ENCODE measurements around the gene MAIP1. TPM values are rescaled to one million over a fixed set of nuclear protein-coding genes. Genes with fewer than 3 reads are reported as not detected.

The MAIP1 gene
- total RNA-seq, 1 experiment from 2014 or later: 31.8 TPM

GRCh38 chr2:199966405-199966804 is 11.0 kb downstream of the MAIP1 start:
- Histone ChIP-seq H3K36me3 (peaks cover 48% of the 10 kb centered on the region), H3K9me3 (replicated peaks) (no peaks in the 10 kb centered on the region), H3K27me3 (replicated peaks) (no peaks in the 10 kb centered on the region), H3K4me1 (replicated peaks) (no peaks in the 10 kb centered on the region), H3K4me3 (no peak overlapping the region), H3K27ac (no peak overlapping the region)
- no peak for DNase-seq (ENCODE audit: low read depth in 1 of 2, low spot score in 2 of 2)

- no peak overlapping the region for H3K27ac ChIP-seq
- H3K4me1 ChIP-seq (replicated peaks): no peaks in the 10 kb centered on the region
- no peaks in the 10 kb centered on the region for H3K9me3 ChIP-seq (replicated peaks)
- no peak for DNase-seq (ENCODE audit: low read depth in 1 of 2, low spot score in 2 of 2)
- H3K36me3 ChIP-seq: peaks cover 46% of the 10 kb centered on the region
- H3K4me3 ChIP-seq: no peak overlapping the region
- H3K27me3 ChIP-seq (replicated peaks): no peaks in the 10 kb centered on the region
Measured at GRCh38 chr2:199966976-199967375, 11.6 kb downstream of the MAIP1 start.

DNA sequence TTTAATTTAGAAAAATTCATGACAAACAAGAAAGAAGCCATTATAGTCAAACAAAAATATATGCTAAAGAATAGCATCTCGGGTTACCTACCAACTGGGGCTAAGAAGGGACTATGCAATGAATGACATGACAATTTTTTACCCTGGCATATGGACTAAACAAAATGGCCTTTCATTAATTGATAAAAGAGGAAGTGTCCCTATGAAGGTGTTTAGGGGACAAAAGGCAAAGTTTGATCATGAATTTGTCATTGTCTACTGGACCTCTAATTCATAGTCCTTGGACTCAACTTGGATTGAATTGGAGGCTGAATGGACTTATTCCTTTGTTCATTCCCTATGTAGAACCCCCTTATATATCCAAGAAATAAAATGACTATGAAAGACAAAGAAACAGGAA is 12.7 kb downstream of the MAIP1 start:
- no peak overlapping the region for H3K27ac ChIP-seq
- H3K9me3 ChIP-seq (replicated peaks): no peaks in the 10 kb centered on the region
- no peaks in the 10 kb centered on the region for H3K27me3 ChIP-seq (replicated peaks)
- no peak for DNase-seq (ENCODE audit: low read depth in 1 of 2, low spot score in 2 of 2)
- no peaks in the 10 kb centered on the region for H3K4me1 ChIP-seq (replicated peaks)
- peaks cover 39% of the 10 kb centered on the region for H3K36me3 ChIP-seq
- no peak overlapping the region for H3K4me3 ChIP-seq

DNA sequence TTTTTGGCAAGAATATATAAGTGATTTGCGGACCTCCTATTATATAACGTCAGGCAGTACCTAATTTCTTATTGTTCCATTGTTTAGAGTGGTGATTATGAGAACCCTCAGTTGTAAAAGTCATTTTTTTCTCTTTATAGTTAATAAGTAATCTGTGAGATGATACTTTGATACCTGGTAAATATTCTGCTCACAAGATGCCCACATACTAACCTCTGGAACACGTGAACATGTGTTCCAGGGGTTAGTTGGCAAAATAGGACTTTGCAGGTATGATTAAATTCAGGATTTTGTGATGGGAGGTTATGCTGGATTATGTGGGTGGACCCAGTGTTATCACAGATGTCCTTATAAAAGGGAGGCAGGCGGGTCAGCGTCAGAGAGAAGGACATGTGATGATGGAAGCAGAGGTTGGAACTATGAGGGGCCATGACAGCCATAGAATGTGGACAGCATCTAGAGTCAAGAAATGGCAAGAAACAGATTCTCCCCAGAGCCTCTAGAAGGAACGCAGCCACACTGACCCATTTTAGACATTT is 16.8 kb downstream of the MAIP1 start:
- Histone ChIP-seq H3K4me3 (no peak overlapping the region), H3K27me3 (replicated peaks) (no peaks in the 10 kb centered on the region), H3K4me1 (replicated peaks) (no peaks in the 10 kb centered on the region), H3K27ac (no peak overlapping the region), H3K36me3 (peaks cover 9% of the 10 kb centered on the region; the same call in 1 of the 2 replicates), H3K9me3 (replicated peaks) (no peaks in the 10 kb centered on the region)
- DNase-seq (ENCODE audit: low read depth in 1 of 2, low spot score in 2 of 2): no peak

DNA sequence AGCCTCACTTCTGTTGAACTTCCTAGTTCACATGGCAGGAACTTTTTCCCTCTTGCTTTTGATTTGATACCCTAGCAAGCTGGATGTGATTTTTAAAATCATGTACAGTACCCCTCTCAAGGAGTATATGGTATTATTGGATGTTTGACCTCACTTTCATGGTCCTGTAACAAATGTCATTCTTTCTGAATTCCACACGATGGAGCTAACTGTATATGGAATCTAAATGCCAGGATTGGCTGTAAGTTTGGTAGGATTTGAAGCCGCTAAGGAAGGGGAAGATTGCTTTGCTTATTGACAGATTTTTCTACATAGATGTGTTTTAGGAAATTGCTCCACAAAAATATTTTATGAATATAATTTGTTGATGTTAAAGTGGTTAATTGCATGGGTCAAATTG is 18.3 kb downstream of the MAIP1 start:
- Histone ChIP-seq H3K36me3 (0 out of 2 replicates have a peak, but pooled peaks cover 5% of the 10 kb centered on the region), H3K4me3 (no peak overlapping the region), H3K27me3 (replicated peaks) (no peaks in the 10 kb centered on the region), H3K4me1 (replicated peaks) (0 out of 2 replicates have a peak, but pooled peaks cover 5% of the 10 kb centered on the region), H3K9me3 (replicated peaks) (no peaks in the 10 kb centered on the region), H3K27ac (no peak overlapping the region)
- peak in 1 of 2 experiments; percentile 12 for DNase-seq (ENCODE audit: low read depth in 1 of 2, low spot score in 2 of 2)

- Histone ChIP-seq H3K4me1 (replicated peaks) (0 out of 2 replicates have a peak, but pooled peaks cover 5% of the 10 kb centered on the region), H3K27ac (no peak overlapping the region), H3K27me3 (replicated peaks) (no peaks in the 10 kb centered on the region), H3K9me3 (replicated peaks) (no peaks in the 10 kb centered on the region), H3K4me3 (no peak overlapping the region), H3K36me3 (0 out of 2 replicates have a peak, but pooled peaks cover 5% of the 10 kb centered on the region)
- no peak for DNase-seq (ENCODE audit: low read depth in 1 of 2, low spot score in 2 of 2)
Measured at GRCh38 chr2:199975273-199975895, 20.0 kb downstream of the MAIP1 start.

DNA sequence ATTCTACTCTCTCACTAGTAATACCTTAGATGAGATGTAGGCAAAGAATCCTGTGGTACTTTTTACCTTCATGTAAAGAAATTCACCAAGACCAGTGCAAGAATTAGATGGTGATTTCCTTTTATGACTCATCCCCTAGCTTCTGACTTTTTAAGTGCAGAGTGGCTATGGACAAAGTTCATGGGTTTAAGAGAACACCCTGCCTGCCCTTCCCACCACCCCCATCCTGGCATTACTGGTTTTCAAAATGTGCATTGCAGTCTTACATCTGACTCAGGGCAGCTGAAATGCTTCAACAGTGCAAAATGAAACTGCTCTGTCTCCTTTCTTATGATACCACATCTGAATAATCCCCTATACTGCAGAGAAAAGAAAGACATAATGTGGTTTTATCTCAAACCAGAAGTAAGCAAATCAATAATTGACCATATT is 22.6 kb downstream of the MAIP1 start:
- H3K36me3 ChIP-seq: no peaks in the 10 kb centered on the region
- no peak overlapping the region for H3K27ac ChIP-seq
- no peaks in the 10 kb centered on the region for H3K9me3 ChIP-seq (replicated peaks)
- H3K4me3 ChIP-seq: no peak overlapping the region
- peak in 1 of 2 experiments; percentile 8 for DNase-seq (ENCODE audit: low read depth in 1 of 2, low spot score in 2 of 2)
- H3K27me3 ChIP-seq (replicated peaks): no peaks in the 10 kb centered on the region
- 0 out of 2 replicates have a peak, but pooled peaks cover 5% of the 10 kb centered on the region for H3K4me1 ChIP-seq (replicated peaks)

DNA sequence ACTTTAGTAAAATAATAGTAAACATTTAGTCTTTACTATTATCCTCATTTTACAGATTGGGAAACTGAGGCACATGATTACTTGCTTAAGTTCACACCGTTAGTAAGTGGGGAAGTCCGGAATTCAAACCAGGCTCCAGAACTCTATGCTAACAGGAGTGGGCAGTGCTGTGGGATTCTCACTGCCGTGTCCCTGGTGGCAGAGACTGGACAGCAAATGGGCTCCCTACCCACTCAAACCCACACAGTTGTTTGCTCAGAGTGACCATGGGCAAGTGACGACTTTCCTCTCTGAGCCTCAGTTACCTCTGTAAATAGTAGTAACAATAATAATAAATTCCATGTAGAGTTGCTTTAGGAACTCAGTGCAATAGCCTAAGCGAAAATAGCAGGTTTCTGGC is 24.0 kb downstream of the MAIP1 start:
- Histone ChIP-seq H3K27me3 (replicated peaks) (no peaks in the 10 kb centered on the region), H3K36me3 (no peaks in the 10 kb centered on the region), H3K4me3 (no peak overlapping the region), H3K27ac (no peak overlapping the region), H3K9me3 (replicated peaks) (no peaks in the 10 kb centered on the region), H3K4me1 (replicated peaks) (0 out of 2 replicates have a peak, but pooled peaks cover 5% of the 10 kb centered on the region)
- no peak for DNase-seq (ENCODE audit: low read depth in 1 of 2, low spot score in 2 of 2)

DNA sequence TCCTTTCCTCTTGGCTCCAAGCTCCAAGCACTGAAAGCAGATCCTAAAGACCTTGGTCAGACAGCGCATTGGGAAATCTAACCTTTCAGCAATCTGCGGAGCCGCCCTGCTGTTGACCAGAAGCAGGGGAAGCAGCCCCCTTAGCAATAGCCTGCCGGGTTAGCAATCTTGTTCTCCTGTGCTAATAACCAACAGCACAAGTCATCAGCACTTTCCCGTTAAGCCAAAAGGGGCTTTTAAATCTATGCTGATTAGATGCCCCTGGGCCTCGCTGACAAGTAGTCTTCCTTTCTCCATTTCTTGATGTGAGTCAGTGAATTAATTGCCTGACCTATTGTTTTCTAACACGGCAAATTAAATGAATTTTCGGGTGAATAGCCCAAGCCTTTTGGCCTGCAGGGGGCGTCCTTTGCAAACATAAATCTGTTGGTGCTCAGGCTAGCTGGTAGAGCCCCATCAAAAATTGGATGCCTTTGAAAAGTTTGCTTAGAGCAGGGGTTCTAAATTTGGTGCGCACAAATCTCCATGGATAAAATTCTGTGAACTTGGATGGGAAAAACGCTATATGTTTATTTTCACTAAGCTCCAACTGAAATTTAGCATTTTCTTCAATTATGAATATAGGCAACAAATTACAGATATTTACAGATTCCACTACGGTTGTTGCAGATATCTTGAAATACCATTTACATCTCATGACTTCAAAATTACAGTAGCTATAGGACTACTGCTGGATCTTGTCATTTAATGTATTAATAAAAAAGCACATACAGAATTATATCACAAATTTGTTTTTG is 24.6 kb downstream of the MAIP1 start:
- H3K9me3 ChIP-seq (replicated peaks): no peaks in the 10 kb centered on the region
- 0 out of 2 replicates have a peak, but pooled peaks cover 5% of the 10 kb centered on the region for H3K4me1 ChIP-seq (replicated peaks)
- DNase-seq (ENCODE audit: low read depth in 1 of 2, low spot score in 2 of 2): peak; percentile 65 to 77
- no peaks in the 10 kb centered on the region for H3K36me3 ChIP-seq
- no peaks in the 10 kb centered on the region for H3K27me3 ChIP-seq (replicated peaks)
- no peak overlapping the region for H3K4me3 ChIP-seq
- no peak overlapping the region for H3K27ac ChIP-seq

DNA sequence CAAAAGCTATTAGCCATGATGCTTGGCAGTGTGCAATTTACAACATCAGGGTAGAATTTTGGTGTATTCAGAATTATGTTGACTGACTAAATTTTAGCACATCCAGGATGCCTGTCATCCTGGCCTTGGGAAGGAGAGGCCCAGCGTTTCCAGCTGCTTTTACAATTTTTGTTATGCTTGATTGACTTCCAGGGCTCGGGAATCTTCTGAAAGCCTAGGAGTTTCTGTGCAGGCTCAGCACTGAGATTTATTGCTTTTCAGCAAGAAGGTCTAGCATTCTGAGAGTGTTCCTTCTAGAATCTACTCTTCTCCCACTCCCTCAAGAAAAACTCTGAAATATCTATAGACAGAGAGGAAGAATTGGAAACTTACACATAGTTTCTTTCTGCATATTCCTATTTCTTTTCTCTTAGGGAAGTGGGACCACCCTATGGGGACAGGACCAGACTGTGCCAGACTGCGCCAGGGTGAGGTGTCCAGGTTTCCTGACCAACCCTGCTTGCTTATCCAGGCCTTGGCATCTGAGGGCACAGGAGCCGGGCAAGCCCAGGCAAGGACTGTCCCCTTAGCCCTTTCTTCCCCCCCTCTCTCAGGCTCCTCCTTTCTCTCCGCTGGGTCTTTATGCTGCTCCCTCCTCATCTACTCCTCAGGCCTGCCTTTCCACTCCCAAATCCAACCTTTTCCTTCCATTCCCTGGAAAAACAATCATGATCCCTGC is 26.9 kb downstream of the MAIP1 start:
- Histone ChIP-seq H3K27ac (no peak overlapping the region), H3K27me3 (replicated peaks) (no peaks in the 10 kb centered on the region), H3K4me1 (replicated peaks) (0 out of 2 replicates have a peak, but pooled peaks cover 5% of the 10 kb centered on the region), H3K9me3 (replicated peaks) (no peaks in the 10 kb centered on the region), H3K36me3 (no peaks in the 10 kb centered on the region), H3K4me3 (no peak overlapping the region)
- no peak for DNase-seq (ENCODE audit: low read depth in 1 of 2, low spot score in 2 of 2)

- Histone ChIP-seq H3K27me3 (replicated peaks) (no peaks in the 10 kb centered on the region), H3K9me3 (replicated peaks) (no peaks in the 10 kb centered on the region), H3K4me3 (no peak overlapping the region), H3K36me3 (no peaks in the 10 kb centered on the region), H3K4me1 (replicated peaks) (no peaks in the 10 kb centered on the region), H3K27ac (no peak overlapping the region)
- no peak for DNase-seq (ENCODE audit: low read depth in 1 of 2, low spot score in 2 of 2)
Measured at GRCh38 chr2:199983534-199983933, 28.2 kb downstream of the MAIP1 start.

DNA sequence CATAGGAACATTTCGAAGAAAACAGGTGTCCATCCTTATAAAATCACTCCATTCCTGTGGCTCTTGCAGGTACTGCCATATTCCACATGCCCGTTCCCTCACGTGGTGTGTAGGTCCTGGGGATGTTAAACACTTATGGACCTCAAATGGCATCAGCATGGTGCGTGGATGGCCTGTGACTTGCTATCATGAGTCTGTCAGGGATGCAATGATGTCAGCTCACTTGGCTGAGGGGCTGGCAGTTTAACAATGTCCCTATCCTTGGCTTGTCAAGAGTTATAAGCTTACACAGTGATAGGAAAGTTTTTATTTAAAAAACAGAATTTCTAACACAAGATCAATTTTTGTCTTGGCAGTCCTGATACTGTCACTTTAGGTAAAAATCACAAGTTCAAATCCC is 28.8 kb downstream of the MAIP1 start:
- H3K4me1 ChIP-seq (replicated peaks): no peaks in the 10 kb centered on the region
- no peak for DNase-seq (ENCODE audit: low read depth in 1 of 2, low spot score in 2 of 2)
- H3K27me3 ChIP-seq (replicated peaks): no peaks in the 10 kb centered on the region
- H3K9me3 ChIP-seq (replicated peaks): no peaks in the 10 kb centered on the region
- H3K4me3 ChIP-seq: no peak overlapping the region
- no peak overlapping the region for H3K27ac ChIP-seq
- no peaks in the 10 kb centered on the region for H3K36me3 ChIP-seq

- H3K36me3 ChIP-seq: no peaks in the 10 kb centered on the region
- H3K4me3 ChIP-seq: no peak overlapping the region
- H3K9me3 ChIP-seq (replicated peaks): no peaks in the 10 kb centered on the region
- no peaks in the 10 kb centered on the region for H3K27me3 ChIP-seq (replicated peaks)
- no peak overlapping the region for H3K27ac ChIP-seq
- DNase-seq (ENCODE audit: low read depth in 1 of 2, low spot score in 2 of 2): no peak
- no peaks in the 10 kb centered on the region for H3K4me1 ChIP-seq (replicated peaks)
Measured at GRCh38 chr2:199984755-199985154, 29.4 kb downstream of the MAIP1 start.

All from SJSA1 (cell line).